Measurements from ENCODE around the gene TK2. TPM values are rescaled to one million over a fixed set of nuclear protein-coding genes. Genes with fewer than 3 reads are reported as not detected.

Gene TK2
- total and polyA plus RNA-seq, 4 donors = 10.5 to 31.9 (median 21.0) TPM

DNA sequence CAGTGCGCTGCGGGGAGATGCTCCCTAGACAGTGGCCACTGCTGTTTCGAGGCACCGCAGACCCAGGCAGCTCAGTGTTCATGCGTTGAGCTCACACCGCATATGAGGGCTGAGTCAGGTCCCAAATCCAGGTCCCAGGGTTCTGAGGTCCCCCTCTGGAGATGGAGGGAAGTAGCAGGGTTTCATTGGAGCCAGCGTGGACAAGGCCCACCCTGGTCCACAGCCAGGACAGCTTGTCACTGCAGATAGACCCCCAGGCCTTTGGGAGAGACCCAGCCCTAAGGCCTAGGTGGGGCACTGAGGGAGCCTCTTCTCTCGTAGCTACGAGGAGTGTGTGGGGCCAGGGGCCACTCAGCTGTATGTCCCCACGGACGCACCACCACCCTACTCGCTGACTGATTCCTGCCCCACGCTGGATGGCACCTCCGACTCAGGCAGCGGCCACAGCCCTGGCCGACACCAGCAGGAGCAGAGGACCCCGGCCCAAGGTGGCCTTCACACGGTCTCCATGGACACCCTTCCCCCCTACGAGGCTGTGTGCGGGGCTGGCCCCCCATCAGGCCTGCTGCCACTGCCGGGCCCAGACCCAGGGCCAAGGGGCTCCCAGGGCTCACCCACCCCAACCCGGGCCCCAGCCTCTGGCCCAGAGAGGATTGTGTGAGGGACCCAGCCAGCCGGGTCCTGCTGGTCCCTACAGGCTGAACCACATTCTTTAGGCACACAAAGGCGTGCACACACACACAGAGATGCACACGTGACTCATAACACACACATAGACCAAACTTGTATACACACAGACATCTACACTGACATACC is 69.4 kb downstream of the TK2 start:
- no peak overlapping the region for H3K9ac ChIP-seq (ENCODE audit: low read depth in 1 of 2, low read length in 2 of 2)
- no peak overlapping the region for H3K27ac ChIP-seq (ENCODE audit: low read depth in 1 of 2, low read length in 2 of 2)
- H3K36me3 ChIP-seq (ENCODE audit: control insufficient read depth in 4 of 4, insufficient read depth in 3 of 4, low read depth in 1 of 4, low read length in 3 of 4) = no peaks in the 10 kb centered on the region
- TF ChIP-seq SP1 (IDR thresholded peaks at IDR 0.05) (no peak), GABPA (IDR thresholded peaks at IDR 0.05 in 1 of 2, conservative IDR thresholded peaks at IDR 0.05 in 1 of 2) (no peak), EGR1 (IDR thresholded peaks at IDR 0.05; ENCODE audit: low read depth in 2 of 2) (no peak), RAD21 (IDR thresholded peaks at IDR 0.05) (no peak), NR2F2 (IDR thresholded peaks at IDR 0.05) (no peak), HNF4G (IDR thresholded peaks at IDR 0.05) (no peak), FOXA1 (IDR thresholded peaks at IDR 0.05) (no peak), RXRA (IDR thresholded peaks at IDR 0.05) (no peak), JUND (IDR thresholded peaks at IDR 0.05) (no peak), HNF4A (conservative IDR thresholded peaks at IDR 0.05) (no peak), TAF1 (conservative IDR thresholded peaks at IDR 0.05) (no peak)
- TF ChIP-seq, protein P1, sequence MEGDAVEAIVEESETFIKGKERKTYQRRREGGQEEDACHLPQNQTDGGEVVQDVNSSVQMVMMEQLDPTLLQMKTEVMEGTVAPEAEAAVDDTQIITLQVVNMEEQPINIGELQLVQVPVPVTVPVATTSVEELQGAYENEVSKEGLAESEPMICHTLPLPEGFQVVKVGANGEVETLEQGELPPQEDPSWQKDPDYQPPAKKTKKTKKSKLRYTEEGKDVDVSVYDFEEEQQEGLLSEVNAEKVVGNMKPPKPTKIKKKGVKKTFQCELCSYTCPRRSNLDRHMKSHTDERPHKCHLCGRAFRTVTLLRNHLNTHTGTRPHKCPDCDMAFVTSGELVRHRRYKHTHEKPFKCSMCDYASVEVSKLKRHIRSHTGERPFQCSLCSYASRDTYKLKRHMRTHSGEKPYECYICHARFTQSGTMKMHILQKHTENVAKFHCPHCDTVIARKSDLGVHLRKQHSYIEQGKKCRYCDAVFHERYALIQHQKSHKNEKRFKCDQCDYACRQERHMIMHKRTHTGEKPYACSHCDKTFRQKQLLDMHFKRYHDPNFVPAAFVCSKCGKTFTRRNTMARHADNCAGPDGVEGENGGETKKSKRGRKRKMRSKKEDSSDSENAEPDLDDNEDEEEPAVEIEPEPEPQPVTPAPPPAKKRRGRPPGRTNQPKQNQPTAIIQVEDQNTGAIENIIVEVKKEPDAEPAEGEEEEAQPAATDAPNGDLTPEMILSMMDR (IDR thresholded peaks at IDR 0.05; ENCODE audit: low read depth, low read length, missing input control) = no peak
- TF ChIP-seq, protein P2, sequence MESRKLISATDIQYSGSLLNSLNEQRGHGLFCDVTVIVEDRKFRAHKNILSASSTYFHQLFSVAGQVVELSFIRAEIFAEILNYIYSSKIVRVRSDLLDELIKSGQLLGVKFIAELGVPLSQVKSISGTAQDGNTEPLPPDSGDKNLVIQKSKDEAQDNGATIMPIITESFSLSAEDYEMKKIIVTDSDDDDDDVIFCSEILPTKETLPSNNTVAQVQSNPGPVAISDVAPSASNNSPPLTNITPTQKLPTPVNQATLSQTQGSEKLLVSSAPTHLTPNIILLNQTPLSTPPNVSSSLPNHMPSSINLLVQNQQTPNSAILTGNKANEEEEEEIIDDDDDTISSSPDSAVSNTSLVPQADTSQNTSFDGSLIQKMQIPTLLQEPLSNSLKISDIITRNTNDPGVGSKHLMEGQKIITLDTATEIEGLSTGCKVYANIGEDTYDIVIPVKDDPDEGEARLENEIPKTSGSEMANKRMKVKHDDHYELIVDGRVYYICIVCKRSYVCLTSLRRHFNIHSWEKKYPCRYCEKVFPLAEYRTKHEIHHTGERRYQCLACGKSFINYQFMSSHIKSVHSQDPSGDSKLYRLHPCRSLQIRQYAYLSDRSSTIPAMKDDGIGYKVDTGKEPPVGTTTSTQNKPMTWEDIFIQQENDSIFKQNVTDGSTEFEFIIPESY (IDR thresholded peaks at IDR 0.05) = no peak
- TF ChIP-seq, protein P3, sequence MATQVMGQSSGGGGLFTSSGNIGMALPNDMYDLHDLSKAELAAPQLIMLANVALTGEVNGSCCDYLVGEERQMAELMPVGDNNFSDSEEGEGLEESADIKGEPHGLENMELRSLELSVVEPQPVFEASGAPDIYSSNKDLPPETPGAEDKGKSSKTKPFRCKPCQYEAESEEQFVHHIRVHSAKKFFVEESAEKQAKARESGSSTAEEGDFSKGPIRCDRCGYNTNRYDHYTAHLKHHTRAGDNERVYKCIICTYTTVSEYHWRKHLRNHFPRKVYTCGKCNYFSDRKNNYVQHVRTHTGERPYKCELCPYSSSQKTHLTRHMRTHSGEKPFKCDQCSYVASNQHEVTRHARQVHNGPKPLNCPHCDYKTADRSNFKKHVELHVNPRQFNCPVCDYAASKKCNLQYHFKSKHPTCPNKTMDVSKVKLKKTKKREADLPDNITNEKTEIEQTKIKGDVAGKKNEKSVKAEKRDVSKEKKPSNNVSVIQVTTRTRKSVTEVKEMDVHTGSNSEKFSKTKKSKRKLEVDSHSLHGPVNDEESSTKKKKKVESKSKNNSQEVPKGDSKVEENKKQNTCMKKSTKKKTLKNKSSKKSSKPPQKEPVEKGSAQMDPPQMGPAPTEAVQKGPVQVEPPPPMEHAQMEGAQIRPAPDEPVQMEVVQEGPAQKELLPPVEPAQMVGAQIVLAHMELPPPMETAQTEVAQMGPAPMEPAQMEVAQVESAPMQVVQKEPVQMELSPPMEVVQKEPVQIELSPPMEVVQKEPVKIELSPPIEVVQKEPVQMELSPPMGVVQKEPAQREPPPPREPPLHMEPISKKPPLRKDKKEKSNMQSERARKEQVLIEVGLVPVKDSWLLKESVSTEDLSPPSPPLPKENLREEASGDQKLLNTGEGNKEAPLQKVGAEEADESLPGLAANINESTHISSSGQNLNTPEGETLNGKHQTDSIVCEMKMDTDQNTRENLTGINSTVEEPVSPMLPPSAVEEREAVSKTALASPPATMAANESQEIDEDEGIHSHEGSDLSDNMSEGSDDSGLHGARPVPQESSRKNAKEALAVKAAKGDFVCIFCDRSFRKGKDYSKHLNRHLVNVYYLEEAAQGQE (IDR thresholded peaks at IDR 0.05) = no peak
- TF ChIP-seq, protein P4, sequence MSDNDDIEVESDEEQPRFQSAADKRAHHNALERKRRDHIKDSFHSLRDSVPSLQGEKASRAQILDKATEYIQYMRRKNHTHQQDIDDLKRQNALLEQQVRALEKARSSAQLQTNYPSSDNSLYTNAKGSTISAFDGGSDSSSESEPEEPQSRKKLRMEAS (IDR thresholded peaks at IDR 0.05) = no peak
- TF ChIP-seq, protein P5, sequence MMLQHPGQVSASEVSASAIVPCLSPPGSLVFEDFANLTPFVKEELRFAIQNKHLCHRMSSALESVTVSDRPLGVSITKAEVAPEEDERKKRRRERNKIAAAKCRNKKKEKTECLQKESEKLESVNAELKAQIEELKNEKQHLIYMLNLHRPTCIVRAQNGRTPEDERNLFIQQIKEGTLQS (IDR thresholded peaks at IDR 0.05) = no peak
- H3K9me3 ChIP-seq (ENCODE audit: control insufficient read depth in 4 of 4, low read length in 3 of 4) = no peaks in the 10 kb centered on the region
- 95% methylated on average over 25 of the region's 25 CpGs for WGBS
- no peak overlapping the region for H3K4me3 ChIP-seq (ENCODE audit: low read depth in 1 of 3, low read length in 3 of 3)
- H3K4me1 ChIP-seq (ENCODE audit: control insufficient read depth in 4 of 4, insufficient read depth in 4 of 4, low read length in 3 of 4) = peaks cover 0 to 5% (median under 1%) of the 10 kb centered on the region in 4 donors
- H3K27me3 ChIP-seq (ENCODE audit: control insufficient read depth in 4 of 4, insufficient read depth in 4 of 4, low read length in 3 of 4) = peaks cover 0 to 3% (median 0%) of the 10 kb centered on the region in 4 donors
- no peak for DNase-seq (ENCODE audit: low spot score)

Data from liver (tissue), 9 donors.